GM12865 (cell line): ENCODE data around the gene NFKB1.

Source experiments
- DNase-seq: peaks from one replicate; pipeline ENCODE4 v3.0.0; 2010; ENCODE audit warnings: low read depth
- H3K4me3 ChIP-seq: 2 replicates; pipeline ENCODE4 v1.5.1; 2011; ENCODE audit warnings: mild to moderate bottlenecking, low read depth, low read length, control low read depth
- TF ChIP-seq, protein P1 (sequence below): IDR thresholded peaks from 2 replicates; pipeline ENCODE4 v1.5.1; 2011; ENCODE audit warnings: low read length, control low read depth, low read depth, inconsistent platforms; ENCODE audit not compliant: insufficient read depth; ENCODE audit errors: missing control alignments

NFKB1 gene

DNA sequence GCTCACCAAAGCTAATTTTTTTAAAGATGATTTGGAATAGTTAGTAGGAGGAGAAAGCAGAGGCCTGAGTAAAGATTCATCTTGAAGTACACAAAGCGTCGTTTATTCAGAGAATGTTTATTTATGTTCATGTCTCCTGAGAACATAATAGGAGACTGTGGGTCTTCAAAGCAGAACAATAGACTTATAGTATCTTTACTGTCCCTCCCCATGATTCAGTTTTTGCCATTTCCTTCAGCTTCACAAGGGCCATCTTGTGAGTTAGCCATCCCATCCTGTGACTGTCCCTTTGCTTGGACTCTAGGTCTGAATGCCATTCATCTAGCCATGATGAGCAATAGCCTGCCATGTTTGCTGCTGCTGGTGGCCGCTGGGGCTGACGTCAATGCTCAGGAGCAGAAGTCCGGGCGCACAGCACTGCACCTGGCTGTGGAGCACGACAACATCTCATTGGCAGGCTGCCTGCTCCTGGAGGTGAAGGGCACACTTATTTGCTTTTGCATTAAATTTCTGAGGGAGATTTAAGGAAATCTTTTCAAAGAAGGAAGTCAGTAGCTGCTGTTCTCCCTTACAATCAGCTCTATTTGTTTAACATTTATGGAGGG is 105.8 kb downstream of the NFKB1 start:
- H3K4me3 ChIP-seq = no peak overlapping the region
- no peak for DNase-seq
- TF ChIP-seq, protein P1, sequence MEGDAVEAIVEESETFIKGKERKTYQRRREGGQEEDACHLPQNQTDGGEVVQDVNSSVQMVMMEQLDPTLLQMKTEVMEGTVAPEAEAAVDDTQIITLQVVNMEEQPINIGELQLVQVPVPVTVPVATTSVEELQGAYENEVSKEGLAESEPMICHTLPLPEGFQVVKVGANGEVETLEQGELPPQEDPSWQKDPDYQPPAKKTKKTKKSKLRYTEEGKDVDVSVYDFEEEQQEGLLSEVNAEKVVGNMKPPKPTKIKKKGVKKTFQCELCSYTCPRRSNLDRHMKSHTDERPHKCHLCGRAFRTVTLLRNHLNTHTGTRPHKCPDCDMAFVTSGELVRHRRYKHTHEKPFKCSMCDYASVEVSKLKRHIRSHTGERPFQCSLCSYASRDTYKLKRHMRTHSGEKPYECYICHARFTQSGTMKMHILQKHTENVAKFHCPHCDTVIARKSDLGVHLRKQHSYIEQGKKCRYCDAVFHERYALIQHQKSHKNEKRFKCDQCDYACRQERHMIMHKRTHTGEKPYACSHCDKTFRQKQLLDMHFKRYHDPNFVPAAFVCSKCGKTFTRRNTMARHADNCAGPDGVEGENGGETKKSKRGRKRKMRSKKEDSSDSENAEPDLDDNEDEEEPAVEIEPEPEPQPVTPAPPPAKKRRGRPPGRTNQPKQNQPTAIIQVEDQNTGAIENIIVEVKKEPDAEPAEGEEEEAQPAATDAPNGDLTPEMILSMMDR = no peak

DNA sequence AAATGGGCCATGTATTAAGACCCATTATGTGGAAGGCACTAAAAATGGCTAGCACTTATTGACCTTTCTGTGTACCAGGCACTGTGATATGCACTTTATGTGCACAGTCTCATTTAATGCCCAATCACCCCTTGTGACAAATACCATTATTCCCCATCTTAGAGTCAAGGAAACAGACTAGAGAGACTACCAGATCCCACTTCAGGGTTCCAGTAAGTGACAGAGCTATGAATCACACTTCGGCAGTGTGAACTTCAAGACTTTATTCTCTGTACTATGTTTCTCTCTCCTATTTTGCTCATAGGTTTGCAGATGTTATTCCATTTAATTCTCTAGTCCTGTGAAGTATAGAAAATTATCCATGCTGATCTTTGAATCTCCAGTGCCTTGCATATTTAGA is 107.0 kb downstream of the NFKB1 start:
- DNase-seq = no peak
- TF ChIP-seq, protein P1 = no peak
- no peak overlapping the region for H3K4me3 ChIP-seq

DNA sequence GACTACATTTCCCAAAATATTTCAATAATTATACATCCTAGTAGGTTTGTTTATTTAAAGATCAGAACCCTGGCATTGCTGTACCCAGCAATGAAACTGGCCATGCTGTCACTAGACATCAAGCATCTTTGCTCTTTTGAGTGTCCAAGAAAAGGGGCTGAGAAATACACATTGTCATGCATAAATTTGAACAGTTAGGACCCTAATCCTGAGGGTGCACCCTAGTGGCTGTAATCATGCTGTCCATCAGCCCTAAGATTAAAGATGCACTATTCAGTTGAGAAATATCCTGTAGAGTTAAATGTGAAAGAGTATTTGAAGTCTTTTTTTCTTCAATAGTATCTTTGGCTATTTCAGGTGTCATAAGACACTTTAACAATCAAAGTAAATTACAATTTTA is 108.8 kb downstream of the NFKB1 start:
- DNase-seq = peak; percentile 24
- TF ChIP-seq, protein P1 = peak; percentile 24
- H3K4me3 ChIP-seq = no peak overlapping the region

DNA sequence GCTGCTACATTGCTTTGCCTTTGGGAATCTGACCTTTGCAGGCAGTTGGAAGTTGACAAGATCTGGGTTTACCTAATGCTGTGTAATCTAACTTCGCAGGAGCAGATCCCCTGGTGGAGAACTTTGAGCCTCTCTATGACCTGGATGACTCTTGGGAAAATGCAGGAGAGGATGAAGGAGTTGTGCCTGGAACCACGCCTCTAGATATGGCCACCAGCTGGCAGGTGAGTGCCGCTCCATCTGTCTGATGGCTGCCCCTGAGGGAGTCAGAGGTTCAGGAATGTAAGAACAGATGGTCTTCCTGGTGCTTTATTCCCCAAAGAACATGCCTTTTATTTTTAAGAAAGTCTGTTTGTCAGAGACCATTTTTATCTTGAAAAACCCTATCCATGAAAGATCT is 109.3 kb downstream of the NFKB1 start:
- DNase-seq = no peak
- TF ChIP-seq, protein P1 = no peak

DNA sequence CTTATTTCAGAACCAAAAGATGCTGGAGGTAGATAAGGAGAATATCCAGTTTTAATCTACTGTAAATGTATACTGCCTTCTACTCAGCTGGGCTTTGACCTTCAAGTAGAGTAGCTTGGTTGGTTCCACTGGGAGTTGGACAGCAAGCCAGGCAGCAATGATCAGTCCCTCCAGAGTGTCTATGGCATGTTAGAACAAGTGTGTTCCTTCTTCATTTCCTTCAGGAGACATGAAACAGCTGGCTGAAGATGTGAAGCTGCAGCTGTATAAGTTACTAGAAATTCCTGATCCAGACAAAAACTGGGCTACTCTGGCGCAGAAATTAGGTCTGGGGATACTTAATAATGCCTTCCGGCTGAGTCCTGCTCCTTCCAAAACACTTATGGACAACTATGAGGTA is 111.1 kb downstream of the NFKB1 start:
- no peak for DNase-seq
- TF ChIP-seq, protein P1 = no peak
- no peak overlapping the region for H3K4me3 ChIP-seq

More for the DNA sequence above, 109.3 kb downstream of the NFKB1 start:
- no peak overlapping the region for H3K4me3 ChIP-seq

DNA sequence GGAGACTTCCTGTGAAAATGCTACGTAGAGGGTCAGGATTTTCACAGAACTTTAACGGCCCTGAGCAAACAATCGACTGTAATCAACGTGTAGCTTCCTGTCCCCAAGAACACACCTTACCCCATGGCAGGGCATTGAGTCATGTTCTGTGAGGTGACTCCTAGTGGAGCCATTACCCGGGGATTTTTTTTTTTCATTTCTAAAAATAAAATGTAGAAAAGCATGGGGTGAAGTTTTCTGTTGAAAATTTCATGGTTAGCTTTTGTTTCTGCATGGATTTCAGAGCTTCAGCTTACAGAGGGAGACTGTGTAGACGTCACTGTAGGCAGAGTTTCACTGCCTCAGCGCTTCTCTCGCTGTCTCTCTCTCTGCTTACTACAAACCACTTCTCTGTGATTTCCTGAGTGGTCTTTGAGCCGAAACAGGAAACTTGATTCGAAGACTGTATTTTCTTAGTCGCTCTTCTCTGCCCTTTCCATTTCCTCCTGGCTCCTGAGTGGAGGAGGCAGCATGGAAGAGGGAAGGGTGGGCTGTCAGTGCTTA is 111.7 kb downstream of the NFKB1 start:
- TF ChIP-seq, protein P1 = no peak
- no peak overlapping the region for H3K4me3 ChIP-seq
- DNase-seq = no peak

DNA sequence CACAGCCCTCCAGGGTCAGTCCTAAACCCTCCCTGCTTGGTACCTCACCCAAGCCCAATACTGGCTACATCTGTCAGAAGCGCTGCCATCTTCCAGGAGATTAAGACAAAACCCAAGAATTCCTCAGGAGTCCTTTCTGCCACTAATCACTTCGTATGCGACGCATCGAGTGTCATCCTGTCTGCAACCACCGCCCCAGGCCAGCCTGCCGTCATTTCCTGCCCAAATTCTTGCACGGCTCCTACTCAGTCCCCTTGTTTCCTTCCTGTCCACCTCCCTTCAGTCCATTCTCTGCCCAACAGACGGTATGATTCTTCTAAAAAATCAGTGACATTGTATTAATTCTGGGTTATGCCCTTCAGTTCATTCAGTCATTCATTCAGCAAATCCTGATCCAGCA is 113.6 kb downstream of the NFKB1 start:
- TF ChIP-seq, protein P1 = no peak
- DNase-seq = no peak
- no peak overlapping the region for H3K4me3 ChIP-seq
